Aorta (tissue), 5 donors: ENCODE measurements around the gene OR4S1. TPM values are rescaled to one million over a fixed set of nuclear protein-coding genes. Genes with fewer than 3 reads are reported as not detected.
"Not testable (repeated sequence)": the region's sequence is repeated elsewhere in the genome, so short reads cannot be mapped to it uniquely, and the experiment has no call there.

Experiments used
- ATAC-seq: fragments of 200-7000 bp; cut with Tn5 transposase; one replicate; pipeline ENCODE4 v1.9.1; 2022; ENCODE audit warnings: moderate library complexity; ENCODE audit not compliant: low FRiP score
- DNase-seq, 2 donors: peaks; one replicate each; pipeline ENCODE4 v3.0.0-alpha.2; 2020
- H3K27ac ChIP-seq, 2 donors: one replicate each; pipeline ENCODE4 v1.5.1; 2013; ENCODE audit warnings: low read length in 2 of 2, mild to moderate bottlenecking in 2 of 2, moderate library complexity in 2 of 2, control low read depth in 1 of 2, inconsistent platforms in 1 of 2, low read depth in 1 of 2
- H3K27me3 ChIP-seq, 2 donors: one replicate each; pipeline ENCODE4 v1.6.1; 2013; ENCODE audit warnings: control low read depth in 1 of 2, low read length in 1 of 2, mild to moderate bottlenecking in 1 of 2, moderate library complexity in 1 of 2; ENCODE audit not compliant: insufficient read depth in 2 of 2, control insufficient read depth in 1 of 2
- H3K36me3 ChIP-seq, 2 donors: one replicate each; pipeline ENCODE4 v1.6.1; 2013; ENCODE audit warnings: control low read depth in 1 of 2, low read length in 1 of 2, mild to moderate bottlenecking in 1 of 2; ENCODE audit not compliant: insufficient read depth in 2 of 2, control insufficient read depth in 1 of 2
- H3K4me1 ChIP-seq, 2 donors: one replicate each; pipeline ENCODE4 v1.6.1; 2013; ENCODE audit warnings: low read length in 2 of 2, control low read depth in 1 of 2, mild to moderate bottlenecking in 1 of 2, moderate library complexity in 1 of 2; ENCODE audit not compliant: insufficient read depth in 2 of 2, control insufficient read depth in 1 of 2
- H3K4me3 ChIP-seq, 2 donors: one replicate each; pipeline ENCODE4 v1.5.1; 2013; ENCODE audit warnings: low read length in 2 of 2, control low read depth in 1 of 2, mild to moderate bottlenecking in 1 of 2
- H3K9me3 ChIP-seq: one replicate; pipeline ENCODE4 v1.6.1; 2013; ENCODE audit warnings: mild to moderate bottlenecking, low read length; ENCODE audit not compliant: control insufficient read depth
- WGBS, 2 donors: extraction: QIAGEN DNeasy Blood & Tissue Kit; methylation state at CpG; one replicate each; pipeline ENCODE4 v1.1.7; 2013; 5-methylcytosine and 5-hydroxymethylcytosine counted together
- intact Hi-C, 2 donors: fragments of 100-400 bp; cut with DNase I; formaldehyde crosslinking; loops; one replicate each; pipeline versions ENCODE4 v1.14.2 to v1.15.0; 2022
- polyA plus RNA-seq, 2 donors: library from polyadenylated mRNA; stranded (reverse); fragments of 200-250 nt; gene quantifications; one replicate each; pipeline ENCODE4 v1.2.3, GENCODE V29; 2013
- total RNA-seq, 2 donors: library from RNA; stranded (reverse); fragmentation: NEBNext Ultra II Directional; extraction: Animal tissue kit (Norgen Biotek cat#: 25700); gene quantifications; one replicate each; pipeline ENCODE4 v1.2.1, GENCODE V29; 2021
- donor health status: healthy with polysubstance abuse.
- donor health status: Bipolar disorder and iron deficiency.
- donor health status: DM: no; HTN: no; CAD: no.
- donor health status: DM: no; HTN: no; CAD: no.
- donor health status: DM: yes; HTN: yes; CAD: no.

Gene OR4S1
- total and polyA plus RNA-seq, 4 donors = not detected

DNA sequence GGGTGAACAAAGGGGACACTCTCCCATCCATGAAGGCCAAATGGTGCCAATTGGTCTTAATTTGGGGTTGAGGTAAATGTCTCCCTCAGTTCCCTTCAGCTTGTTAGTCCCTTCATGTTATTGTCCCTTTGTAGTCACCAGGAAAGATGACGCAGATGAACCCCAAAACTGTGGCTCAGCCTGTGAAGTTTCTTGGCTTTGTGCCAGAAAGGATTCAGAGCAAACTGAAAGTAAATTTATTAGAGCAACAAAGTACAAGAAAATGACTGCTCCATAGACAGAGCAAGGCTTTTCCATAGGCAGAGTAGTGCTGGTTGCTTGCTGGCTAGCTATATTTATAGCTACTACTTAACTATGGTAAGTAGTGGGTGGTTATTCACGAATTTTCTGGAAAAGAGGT is 35.4 kb downstream of the OR4S1 start:
- DNase-seq (no peak), ATAC-seq (no peak)
- Histone ChIP-seq H3K4me3 (no peak overlapping the region), H3K9me3 (no peaks in the 10 kb centered on the region), H3K27me3 (no peaks in the 10 kb centered on the region), H3K36me3 (no peaks in the 10 kb centered on the region), H3K4me1 (no peaks in the 10 kb centered on the region), H3K27ac (no peak overlapping the region)
- 50 to 58% methylated on average over 2 of the region's 2 CpGs for WGBS, 2 donors
- intact Hi-C loops = no loop called here

- intact Hi-C loops, H3K9me3 ChIP-seq, H3K27me3 ChIP-seq, H3K4me3 ChIP-seq, H3K36me3 ChIP-seq, DNase-seq, ATAC-seq, H3K27ac ChIP-seq, H3K4me1 ChIP-seq: not testable (repeated sequence)
- WGBS, 2 donors = 50 to 60% methylated on average over 2 of the region's 2 CpGs
Measured at GRCh38 chr11:48342505-48342904, 36.5 kb downstream of the OR4S1 start.

GRCh38 chr11:48346286-48346685 is 40.3 kb downstream of the OR4S1 start:
- intact Hi-C loops, H3K9me3 ChIP-seq, DNase-seq, H3K4me3 ChIP-seq, H3K27me3 ChIP-seq, H3K36me3 ChIP-seq, H3K27ac ChIP-seq, H3K4me1 ChIP-seq, ATAC-seq: not testable (repeated sequence)
- WGBS, 2 donors = 78 to 80% methylated on average over 5 of the region's 5 CpGs

- Histone ChIP-seq H3K9me3 (peaks cover 4% of the 10 kb centered on the region), H3K4me3 (no peak overlapping the region), H3K36me3 (no peaks in the 10 kb centered on the region), H3K27ac (no peak overlapping the region), H3K27me3 (no peaks in the 10 kb centered on the region), H3K4me1 (no peaks in the 10 kb centered on the region)
- DNase-seq (no peak), ATAC-seq (no peak)
- WGBS, 2 donors = 92 to 94% methylated on average over 4 of the region's 4 CpGs
- intact Hi-C loops = no loop called here
Measured at GRCh38 chr11:48354013-48354412, 48.0 kb downstream of the OR4S1 start.

DNA sequence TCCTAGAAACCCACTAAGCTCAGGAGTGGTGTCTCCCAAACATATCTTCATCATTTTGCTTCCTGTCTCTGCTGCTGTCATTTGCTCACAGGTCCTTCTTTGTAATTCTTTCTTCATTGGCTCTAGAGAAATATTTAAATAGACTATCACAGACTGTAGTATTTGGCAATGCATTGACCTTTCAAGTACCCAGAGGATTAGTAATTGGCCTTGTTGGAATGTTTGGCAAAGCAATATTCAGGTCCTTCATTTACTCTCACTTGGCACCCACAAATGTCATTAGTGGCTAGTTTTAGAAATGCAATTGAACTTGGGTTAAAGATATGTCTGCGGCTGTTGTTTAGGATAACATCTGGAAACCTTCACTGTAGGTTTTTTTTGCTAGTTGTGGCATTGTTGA is 48.7 kb downstream of the OR4S1 start:
- ATAC-seq = no peak
- Histone ChIP-seq H3K27me3 (no peaks in the 10 kb centered on the region), H3K9me3 (peaks cover 4% of the 10 kb centered on the region), H3K27ac (no peak overlapping the region), H3K4me3 (no peak overlapping the region), H3K4me1 (no peaks in the 10 kb centered on the region), H3K36me3 (no peaks in the 10 kb centered on the region)
- no peak for DNase-seq
- intact Hi-C loops = loop anchor here in 1 of 2 donors (5.0 kb wide), 1 partner anchor 1673 kb away; no protein-coding TSS in a partner anchor
- 85 to 92% methylated on average over 1 of the region's 1 CpG for WGBS, 2 donors

Other genes starting within 250 kb of the OR4S1 start
- not detected for gene OR4B1, start 89.4 kb upstream of the OR4S1 start, total RNA-seq
- not detected for gene OR4B1, start 89.4 kb upstream of the OR4S1 start, polyA plus RNA-seq
- not detected for gene OR4X2, start 61.1 kb upstream of the OR4S1 start, total RNA-seq
- gene OR4X2, start 61.1 kb upstream of the OR4S1 start, polyA plus RNA-seq = not detected
- not detected for gene OR4X1, start 42.4 kb upstream of the OR4S1 start, total RNA-seq
- not detected for gene OR4X1, start 42.4 kb upstream of the OR4S1 start, polyA plus RNA-seq
- gene OR4C3, start 18.7 kb downstream of the OR4S1 start, total RNA-seq = not detected
- gene OR4C3, start 18.7 kb downstream of the OR4S1 start, polyA plus RNA-seq = not detected
- not detected for gene OR4C5, start 60.2 kb downstream of the OR4S1 start, total RNA-seq
- not detected for gene OR4C5, start 60.2 kb downstream of the OR4S1 start, polyA plus RNA-seq
- gene OR4A47, start 182.6 kb downstream of the OR4S1 start, total RNA-seq = not detected
- not detected for gene OR4A47, start 182.6 kb downstream of the OR4S1 start, polyA plus RNA-seq